ENCODE results near the gene SDCCAG8. TPM values are rescaled to one million over a fixed set of nuclear protein-coding genes. Genes with fewer than 3 reads are reported as not detected.
A peak's percentile ranks its signal among the peaks of the same experiment; 100 is the strongest.

SDCCAG8 gene
- total RNA-seq, 1 donor from 2014 or later: 24.5 TPM

DNA sequence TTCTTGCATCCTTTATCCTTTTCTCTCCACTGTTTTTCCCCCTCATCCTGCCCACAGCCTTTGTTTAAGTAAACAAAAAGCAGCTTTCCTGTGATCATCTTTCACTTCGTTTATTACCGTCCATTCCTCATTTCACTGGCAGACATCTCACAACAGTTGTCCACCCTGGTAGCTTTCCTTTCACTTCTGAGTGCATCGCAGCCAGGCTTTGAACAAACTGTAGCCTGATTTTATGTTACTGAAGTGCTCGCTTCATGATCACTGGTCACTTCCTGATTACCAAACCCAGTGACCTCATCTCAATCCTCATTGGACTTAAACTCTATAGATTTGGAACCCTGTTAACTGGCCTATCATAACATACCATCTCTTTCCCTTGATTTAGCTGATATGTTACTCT lies 67.7 kb downstream of the SDCCAG8 start:
- H3K9me3 Mint-ChIP-seq (ENCODE audit: unreplicated experiment): no peaks in the 10 kb centered on the region
- TF ChIP-seq, protein P1, sequence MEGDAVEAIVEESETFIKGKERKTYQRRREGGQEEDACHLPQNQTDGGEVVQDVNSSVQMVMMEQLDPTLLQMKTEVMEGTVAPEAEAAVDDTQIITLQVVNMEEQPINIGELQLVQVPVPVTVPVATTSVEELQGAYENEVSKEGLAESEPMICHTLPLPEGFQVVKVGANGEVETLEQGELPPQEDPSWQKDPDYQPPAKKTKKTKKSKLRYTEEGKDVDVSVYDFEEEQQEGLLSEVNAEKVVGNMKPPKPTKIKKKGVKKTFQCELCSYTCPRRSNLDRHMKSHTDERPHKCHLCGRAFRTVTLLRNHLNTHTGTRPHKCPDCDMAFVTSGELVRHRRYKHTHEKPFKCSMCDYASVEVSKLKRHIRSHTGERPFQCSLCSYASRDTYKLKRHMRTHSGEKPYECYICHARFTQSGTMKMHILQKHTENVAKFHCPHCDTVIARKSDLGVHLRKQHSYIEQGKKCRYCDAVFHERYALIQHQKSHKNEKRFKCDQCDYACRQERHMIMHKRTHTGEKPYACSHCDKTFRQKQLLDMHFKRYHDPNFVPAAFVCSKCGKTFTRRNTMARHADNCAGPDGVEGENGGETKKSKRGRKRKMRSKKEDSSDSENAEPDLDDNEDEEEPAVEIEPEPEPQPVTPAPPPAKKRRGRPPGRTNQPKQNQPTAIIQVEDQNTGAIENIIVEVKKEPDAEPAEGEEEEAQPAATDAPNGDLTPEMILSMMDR (IDR thresholded peaks at IDR 0.05; ENCODE audit: insufficient read depth, low read depth, low read length): no peak
- no peak for TF ChIP-seq EZH2 (IDR thresholded peaks at IDR 0.05; ENCODE audit: insufficient read depth, low read length)
- Histone ChIP-seq H3K27ac (ENCODE audit: low read depth, low read length) (peak overlapping the region; percentile 2), H2AFZ (ENCODE audit: low read depth, low read length) (no peak overlapping the region), H3K9ac (ENCODE audit: low read length) (no peak overlapping the region), H3K4me3 (ENCODE audit: insufficient read depth, low read depth, low read length) (no peak overlapping the region), H3K79me2 (ENCODE audit: insufficient read depth, low read length) (no peaks in the 10 kb centered on the region), H3K9me3 (ENCODE audit: insufficient read depth, low read depth, low read length) (no peaks in the 10 kb centered on the region), H4K20me1 (ENCODE audit: insufficient read depth, low read length) (no peaks in the 10 kb centered on the region), H3K27me3 (ENCODE audit: insufficient read depth, low read length) (no peaks in the 10 kb centered on the region), H3K4me1 (ENCODE audit: insufficient read depth, low read length) (peaks cover 3% of the 10 kb centered on the region), H3K4me2 (ENCODE audit: low read length) (no peak overlapping the region), H3K36me3 (ENCODE audit: insufficient read depth, low read length) (peaks cover 6% of the 10 kb centered on the region)
- DNase-seq (ENCODE audit: low read depth): no peak
- no peak overlapping the region for H3K27ac Mint-ChIP-seq (ENCODE audit: unreplicated experiment)
- no peak for FAIRE-seq
- H3K4me3 Mint-ChIP-seq (ENCODE audit: unreplicated experiment): no peak overlapping the region
- H3K4me1 Mint-ChIP-seq (ENCODE audit: low read depth, unreplicated experiment): peaks cover 8% of the 10 kb centered on the region
- H3K36me3 Mint-ChIP-seq (ENCODE audit: low read depth, unreplicated experiment): peaks cover 4% of the 10 kb centered on the region
- no peaks in the 10 kb centered on the region for H3K27me3 Mint-ChIP-seq (ENCODE audit: low read depth, unreplicated experiment)

DNA sequence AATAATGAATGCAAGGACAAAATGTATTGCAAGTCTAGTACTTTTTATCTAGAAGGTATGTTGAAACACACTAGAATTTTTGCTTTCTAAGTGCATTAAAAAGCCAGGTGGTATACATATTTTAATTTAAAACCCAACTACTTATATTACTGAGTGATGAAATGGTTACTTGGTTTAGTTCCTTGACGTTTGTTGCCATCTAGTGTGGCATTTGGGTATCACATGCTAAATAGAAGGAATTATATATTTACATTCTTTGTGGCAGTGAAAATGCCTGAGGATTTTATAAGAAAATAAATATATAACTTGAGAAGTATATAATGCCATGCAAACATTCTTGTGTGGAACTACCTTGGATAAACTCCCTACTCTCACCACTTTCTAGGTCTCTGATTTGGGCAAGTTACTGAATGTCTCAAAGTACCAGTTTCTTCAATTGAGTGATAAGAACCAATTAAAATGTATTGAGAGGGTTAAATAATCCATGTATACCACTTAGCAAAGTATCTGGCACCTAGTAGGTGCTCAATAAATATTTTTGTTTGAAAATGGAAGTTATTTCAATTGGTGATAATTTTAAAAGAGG lies 69.6 kb downstream of the SDCCAG8 start:
- Mint-ChIP-seq H3K36me3 (ENCODE audit: low read depth, unreplicated experiment) (no peaks in the 10 kb centered on the region), H3K4me3 (ENCODE audit: unreplicated experiment) (no peak overlapping the region), H3K27me3 (ENCODE audit: low read depth, unreplicated experiment) (no peaks in the 10 kb centered on the region), H3K9me3 (ENCODE audit: unreplicated experiment) (no peaks in the 10 kb centered on the region), H3K4me1 (ENCODE audit: low read depth, unreplicated experiment) (peaks cover 3% of the 10 kb centered on the region), H3K27ac (ENCODE audit: unreplicated experiment) (no peak overlapping the region)
- Histone ChIP-seq H3K4me1 (ENCODE audit: insufficient read depth, low read length) (peaks cover 3% of the 10 kb centered on the region), H3K36me3 (ENCODE audit: insufficient read depth, low read length) (peaks cover 3% of the 10 kb centered on the region), H2AFZ (ENCODE audit: low read depth, low read length) (no peak overlapping the region), H3K4me2 (ENCODE audit: low read length) (no peak overlapping the region), H3K27me3 (ENCODE audit: insufficient read depth, low read length) (no peaks in the 10 kb centered on the region), H3K4me3 (ENCODE audit: insufficient read depth, low read depth, low read length) (no peak overlapping the region), H3K27ac (ENCODE audit: low read depth, low read length) (no peak overlapping the region), H3K9ac (ENCODE audit: low read length) (no peak overlapping the region), H4K20me1 (ENCODE audit: insufficient read depth, low read length) (no peaks in the 10 kb centered on the region), H3K79me2 (ENCODE audit: insufficient read depth, low read length) (no peaks in the 10 kb centered on the region), H3K9me3 (ENCODE audit: insufficient read depth, low read depth, low read length) (no peaks in the 10 kb centered on the region)
- peak; percentile 55 for FAIRE-seq
- TF ChIP-seq, protein P1 (IDR thresholded peaks at IDR 0.05; ENCODE audit: insufficient read depth, low read depth, low read length): peak; percentile 65
- no peak for TF ChIP-seq EZH2 (IDR thresholded peaks at IDR 0.05; ENCODE audit: insufficient read depth, low read length)
- peak; percentile 36 for DNase-seq (ENCODE audit: low read depth)

GRCh38 chr1:243332440-243332839 lies 76.6 kb downstream of the SDCCAG8 start:
- H3K27me3 Mint-ChIP-seq (ENCODE audit: low read depth, unreplicated experiment): no peaks in the 10 kb centered on the region
- Histone ChIP-seq H3K4me3 (ENCODE audit: insufficient read depth, low read depth, low read length) (no peak overlapping the region), H3K27ac (ENCODE audit: low read depth, low read length) (no peak overlapping the region), H2AFZ (ENCODE audit: low read depth, low read length) (no peak overlapping the region), H3K9ac (ENCODE audit: low read length) (no peak overlapping the region), H3K79me2 (ENCODE audit: insufficient read depth, low read length) (peaks cover 5% of the 10 kb centered on the region), H3K4me2 (ENCODE audit: low read length) (no peak overlapping the region), H3K9me3 (ENCODE audit: insufficient read depth, low read depth, low read length) (no peaks in the 10 kb centered on the region), H3K27me3 (ENCODE audit: insufficient read depth, low read length) (no peaks in the 10 kb centered on the region), H3K4me1 (ENCODE audit: insufficient read depth, low read length) (no peaks in the 10 kb centered on the region), H3K36me3 (ENCODE audit: insufficient read depth, low read length) (peaks cover 30% of the 10 kb centered on the region), H4K20me1 (ENCODE audit: insufficient read depth, low read length) (peaks cover 11% of the 10 kb centered on the region)
- H3K27ac Mint-ChIP-seq (ENCODE audit: unreplicated experiment): no peak overlapping the region
- FAIRE-seq (no peak), DNase-seq (ENCODE audit: low read depth) (no peak)
- TF ChIP-seq EZH2 (IDR thresholded peaks at IDR 0.05; ENCODE audit: insufficient read depth, low read length): no peak
- TF ChIP-seq, protein P1 (IDR thresholded peaks at IDR 0.05; ENCODE audit: insufficient read depth, low read depth, low read length): no peak
- H3K4me1 Mint-ChIP-seq (ENCODE audit: low read depth, unreplicated experiment): peaks cover 10% of the 10 kb centered on the region
- no peak overlapping the region for H3K4me3 Mint-ChIP-seq (ENCODE audit: unreplicated experiment)
- H3K9me3 Mint-ChIP-seq (ENCODE audit: unreplicated experiment): no peaks in the 10 kb centered on the region
- H3K36me3 Mint-ChIP-seq (ENCODE audit: low read depth, unreplicated experiment): peaks cover 27% of the 10 kb centered on the region

Data from astrocyte (in vitro differentiated cells and primary cell).